NB4 (cell line): ENCODE data around the gene SLC6A11.

Source experiments
- DNase-seq: peaks from one replicate; pipeline ENCODE4 v3.0.0; 2010; ENCODE audit warnings: low read depth
- H3K4me3 ChIP-seq: one replicate; pipeline ENCODE4 v1.5.1; 2011; ENCODE audit warnings: mild to moderate bottlenecking, low read depth, low read length, moderate library complexity
- CTCF ChIP-seq: IDR thresholded peaks from one replicate; pipeline ENCODE4 v1.5.1; 2012; ENCODE audit warnings: low read depth, low read length
- MYC ChIP-seq: IDR thresholded peaks from 2 replicates; pipeline ENCODE4 v1.6.1; 2011; ENCODE audit warnings: low read depth, low read length
- POLR2A ChIP-seq: IDR thresholded peaks from 2 replicates; pipeline ENCODE4 v1.6.1; 2011; ENCODE audit warnings: mild to moderate bottlenecking; ENCODE audit not compliant: insufficient read length; ENCODE audit errors: extremely low read depth
- TF ChIP-seq, protein P1 (sequence below): IDR thresholded peaks from 2 replicates; pipeline ENCODE4 v1.6.1; 2011; ENCODE audit warnings: low read depth, low read length

SLC6A11 gene

GRCh38 chr3:10945683-10946287 is 129.8 kb downstream of the SLC6A11 start:
- no peak overlapping the region for H3K4me3 ChIP-seq
- TF ChIP-seq CTCF (peak; percentile 88), MYC (no peak)
- DNase-seq: peak; percentile 72

DNA sequence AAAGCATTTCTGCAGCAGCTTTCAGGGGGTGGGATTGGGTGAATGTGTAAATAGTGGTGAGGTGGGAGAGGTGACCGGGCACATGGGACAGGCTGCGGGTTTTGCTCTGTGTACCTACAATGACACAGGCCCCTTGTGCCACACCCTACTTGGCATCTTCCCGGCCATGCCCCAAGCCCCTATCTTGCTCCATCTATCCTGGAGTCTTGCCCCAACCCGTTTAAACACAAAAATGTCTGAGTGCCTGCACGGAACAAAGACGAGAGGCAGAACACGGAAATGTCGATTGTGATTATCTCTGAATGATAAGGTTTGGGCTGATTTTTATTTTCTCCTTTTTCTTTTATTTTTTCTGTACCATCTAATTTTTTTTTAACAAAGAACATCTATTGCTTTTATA is 130.5 kb downstream of the SLC6A11 start:
- H3K4me3 ChIP-seq: no peak overlapping the region
- no peak for DNase-seq
- TF ChIP-seq MYC: no peak

GRCh38 chr3:10948326-10948725 is 132.3 kb downstream of the SLC6A11 start:
- TF ChIP-seq, protein P1, sequence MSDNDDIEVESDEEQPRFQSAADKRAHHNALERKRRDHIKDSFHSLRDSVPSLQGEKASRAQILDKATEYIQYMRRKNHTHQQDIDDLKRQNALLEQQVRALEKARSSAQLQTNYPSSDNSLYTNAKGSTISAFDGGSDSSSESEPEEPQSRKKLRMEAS: no peak
- TF ChIP-seq CTCF: no peak
- no peak for TF ChIP-seq MYC
- no peak for TF ChIP-seq POLR2A
- H3K4me3 ChIP-seq: no peak overlapping the region
- no peak for DNase-seq

DNA sequence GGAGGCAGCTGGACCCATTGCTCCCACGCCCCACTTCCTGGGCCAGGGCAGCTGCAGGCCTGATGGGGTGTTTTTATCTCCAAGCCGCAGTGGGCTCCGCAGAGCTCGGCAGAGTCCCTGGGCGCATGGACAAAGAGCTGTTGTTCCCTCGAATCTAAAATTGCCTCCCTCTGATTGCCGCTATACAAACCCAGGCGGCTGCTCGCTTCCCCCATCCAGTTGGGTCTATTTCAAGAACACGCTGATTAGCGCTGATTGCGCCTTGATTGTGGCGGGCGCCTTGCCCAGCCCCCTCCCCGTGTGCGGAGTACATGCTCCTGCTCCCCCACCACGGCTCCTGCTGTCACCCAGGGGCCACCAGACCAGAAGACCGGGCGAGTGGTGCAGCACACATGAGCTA is 133.2 kb downstream of the SLC6A11 start:
- no peak overlapping the region for H3K4me3 ChIP-seq
- TF ChIP-seq, protein P1: no peak
- no peak for TF ChIP-seq CTCF
- TF ChIP-seq MYC: no peak
- no peak for TF ChIP-seq POLR2A
- DNase-seq: no peak

GRCh38 chr3:10950476-10951294 is 134.7 kb downstream of the SLC6A11 start:
- H3K4me3 ChIP-seq: no peak overlapping the region
- DNase-seq: peak; percentile 58

More at GRCh38 chr3:10950476-10951294, 134.7 kb downstream of the SLC6A11 start:
- TF ChIP-seq, protein P1: no peak
- peak; percentile 63 for TF ChIP-seq CTCF
- no peak for TF ChIP-seq MYC
- no peak for TF ChIP-seq POLR2A
